Measurements from ENCODE around the gene SMYD3.
A peak's percentile ranks its signal among the peaks of the same experiment; 100 is the strongest.

GRCh38 chr1:246297279-246298265 is 209.5 kb downstream of the SMYD3 start:
- TF ChIP-seq CTCF (IDR thresholded peaks at IDR 0.05; ENCODE audit: poor library complexity, severe bottlenecking) (peak; percentile 54), EP300 (conservative IDR thresholded peaks at IDR 0.05; ENCODE audit: poor library complexity, severe bottlenecking) (no peak), RAD21 (conservative IDR thresholded peaks at IDR 0.05) (peak; percentile 63), EZH2 (IDR thresholded peaks at IDR 0.05; ENCODE audit: borderline replicate concordance, insufficient read depth, low read length, poor library complexity, severe bottlenecking) (no peak), POLR2AphosphoS5 (IDR thresholded peaks at IDR 0.05) (no peak), REST (IDR thresholded peaks at IDR 0.05; ENCODE audit: borderline replicate concordance) (no peak), SMC3 (conservative IDR thresholded peaks at IDR 0.05; ENCODE audit: poor library complexity) (peak; percentile 42)

Data from neural cell (in vitro differentiated cells).